ENCODE measurements around the gene MKRN2OS. TPM values are rescaled to one million over a fixed set of nuclear protein-coding genes. Genes with fewer than 3 reads are reported as not detected.

The MKRN2OS gene
- total RNA-seq, 1 experiment from 2014 or later: not detected

- Histone ChIP-seq H3K79me2 (ENCODE audit: insufficient read depth, low read length) (peaks cover 4% of the 10 kb centered on the region; the same call in 1 of the 2 replicates), H3K4me1 (ENCODE audit: control insufficient read depth in 1 of 2, insufficient read depth in 2 of 2, low read length in 2 of 2) (peaks cover 0 to 8% of the 10 kb centered on the region in 2 experiments; a peak in 2 of 4 replicates), H3K9me3 (ENCODE audit: control insufficient read depth in 1 of 2, insufficient read depth in 1 of 2, low read depth in 1 of 2, low read length in 2 of 2) (no peaks in the 10 kb centered on the region), H3K4me3 (replicated peaks in 1 of 2; ENCODE audit: low read depth in 1 of 2, low read length in 2 of 2) (no peak overlapping the region), H3K27me3 (ENCODE audit: insufficient read depth, low read length) (no peaks in the 10 kb centered on the region), H3K9me2 (ENCODE audit: insufficient read depth) (no peaks in the 10 kb centered on the region), H3K27ac (ENCODE audit: low read depth, low read length) (no peak overlapping the region), H3K36me3 (ENCODE audit: control insufficient read depth in 1 of 2, insufficient read depth in 2 of 2, low read length in 2 of 2) (peaks cover 34 to 51% of the 10 kb centered on the region in 2 experiments; a peak in 3 of 4 replicates), H3K4me2 (ENCODE audit: low read length) (no peak overlapping the region), H2AFZ (ENCODE audit: low read depth, low read length, poor library complexity, severe bottlenecking) (no peak overlapping the region), H4K20me1 (ENCODE audit: insufficient read depth) (peaks cover 5% of the 10 kb centered on the region; the same call in 1 of the 2 replicates), H3K9ac (ENCODE audit: low read length) (no peak overlapping the region)
- ChIA-PET CTCF (interaction anchor here (1.1 kb wide), 1 partner anchor 11 kb away, joined by 5 read pairs; no protein-coding TSS in a partner anchor), RAD21 (ENCODE audit: low non-redundant PET in 1 of 2, low total read pairs in 2 of 2, uncharacterized antibody in 2 of 2, unreplicated experiment in 2 of 2) (interaction anchor here in 1 of 2 experiments (0.6 kb wide), 1 partner anchor 27 kb away, joined by 4 read pairs; no protein-coding TSS in a partner anchor), POLR2A (no interaction called here)
- no peak for DNase-seq (ENCODE audit: low read depth, low spot score)
- intact Hi-C loops (cut with micrococcal nuclease): no loop called here
- no TSS peak for BruUV-seq (replicated peaks)
- ATAC-seq: no peak
- TF ChIP-seq POLR2AphosphoS5 (IDR thresholded peaks at IDR 0.05; ENCODE audit: low read depth, low read length) (no peak), CBX3 (IDR thresholded peaks at IDR 0.05; ENCODE audit: low read depth) (no peak), EZH2 (IDR thresholded peaks at IDR 0.05) (no peak), ATF3 (IDR thresholded peaks at IDR 0.05) (no peak), SIN3A (IDR thresholded peaks at IDR 0.05; ENCODE audit: low read depth) (no peak), ELF1 (IDR thresholded peaks at IDR 0.05; ENCODE audit: borderline replicate concordance, low read depth) (no peak)
These were observed 39.0 kb downstream of the MKRN2OS start for GRCh38 chr3:12506201-12506709.

- DNase-seq (ENCODE audit: low read depth, low spot score) (no peak), ATAC-seq (no peak)
- Histone ChIP-seq H3K27ac (ENCODE audit: low read depth, low read length) (no peak overlapping the region), H4K20me1 (ENCODE audit: insufficient read depth) (peaks cover 5% of the 10 kb centered on the region; the same call in 1 of the 2 replicates), H3K4me2 (ENCODE audit: low read length) (no peak overlapping the region), H3K27me3 (ENCODE audit: insufficient read depth, low read length) (no peaks in the 10 kb centered on the region), H3K36me3 (ENCODE audit: control insufficient read depth in 1 of 2, insufficient read depth in 2 of 2, low read length in 2 of 2) (peaks cover 33 to 60% of the 10 kb centered on the region in 2 experiments), H3K9me2 (ENCODE audit: insufficient read depth) (no peaks in the 10 kb centered on the region), H3K4me3 (replicated peaks in 1 of 2; ENCODE audit: low read depth in 1 of 2, low read length in 2 of 2) (no peak overlapping the region), H3K9me3 (ENCODE audit: control insufficient read depth in 1 of 2, insufficient read depth in 1 of 2, low read depth in 1 of 2, low read length in 2 of 2) (no peaks in the 10 kb centered on the region), H3K9ac (ENCODE audit: low read length) (no peak overlapping the region), H3K4me1 (ENCODE audit: control insufficient read depth in 1 of 2, insufficient read depth in 2 of 2, low read length in 2 of 2) (peaks cover 0 to 8% of the 10 kb centered on the region in 2 experiments; a peak in 2 of 4 replicates), H3K79me2 (ENCODE audit: insufficient read depth, low read length) (no peaks in the 10 kb centered on the region; the same call in 1 of the 2 replicates), H2AFZ (ENCODE audit: low read depth, low read length, poor library complexity, severe bottlenecking) (no peak overlapping the region)
- CTCF ChIA-PET: no interaction called here
- RAD21 ChIA-PET (ENCODE audit: low non-redundant PET in 1 of 2, low total read pairs in 2 of 2, uncharacterized antibody in 2 of 2, unreplicated experiment in 2 of 2): no interaction called here
- POLR2A ChIA-PET: no interaction called here
- BruUV-seq (replicated peaks): no TSS peak
- intact Hi-C loops (cut with micrococcal nuclease): no loop called here
- no peak for TF ChIP-seq POLR2A (IDR thresholded peaks at IDR 0.05; ENCODE audit: borderline replicate concordance, extremely low read depth, insufficient read depth, insufficient read length)
- no peak for TF ChIP-seq RAD21 (IDR thresholded peaks at IDR 0.05; ENCODE audit: low read depth)
- TF ChIP-seq CTCF (IDR thresholded peaks at IDR 0.05 in 2 of 3, conservative IDR thresholded peaks at IDR 0.05 in 1 of 3; ENCODE audit: borderline replicate concordance in 1 of 3, insufficient read depth in 1 of 3, low read depth in 2 of 3, low read length in 2 of 3): no peak
- TF ChIP-seq YY1 (IDR thresholded peaks at IDR 0.05; ENCODE audit: extremely low read depth, insufficient replicate concordance, low read depth, low read length): no peak
- no peak for TF ChIP-seq ZBTB33 (IDR thresholded peaks at IDR 0.05; ENCODE audit: extremely low read depth, insufficient replicate concordance, low read length)
- no peak for TF ChIP-seq ELF1 (IDR thresholded peaks at IDR 0.05; ENCODE audit: borderline replicate concordance, low read depth)
These were observed 42.0 kb downstream of the MKRN2OS start for GRCh38 chr3:12503126-12503957.
